Keratinocyte (primary cell): ENCODE measurements around the gene FLII.

ENCODE experiments used
- CTCF ChIP-seq, 3 experiments: IDR thresholded peaks in 1 of 3; conservative IDR thresholded peaks in 1 of 3; optimal IDR thresholded peaks in 1 of 3; 2 replicates in 2 of 3; 3 replicates in 1 of 3; pipeline versions ENCODE3 to v1.5.1; 2011; ENCODE audit warnings: low read length in 3 of 3, mild to moderate bottlenecking in 3 of 3, moderate library complexity in 2 of 3, control low read depth in 1 of 3, inconsistent platforms in 1 of 3; ENCODE audit not compliant: insufficient read depth in 2 of 3; ENCODE audit errors: extremely low read depth in 1 of 3
- EZH2 ChIP-seq: IDR thresholded peaks from one replicate; pipeline ENCODE4 v1.6.1; 2012; ENCODE audit warnings: inconsistent platforms, mild to moderate bottlenecking, low read length, moderate library complexity

GRCh38 chr17:18235743-18236256 lies 22.7 kb downstream of the FLII start:
- TF ChIP-seq CTCF (optimal IDR thresholded peaks at IDR 0.05 in 1 of 3, IDR thresholded peaks at IDR 0.05 in 1 of 3, conservative IDR thresholded peaks at IDR 0.05 in 1 of 3; ENCODE audit: extremely low read depth in 1 of 3, insufficient read depth in 2 of 3, low read length in 3 of 3) (no peak), EZH2 (no peak)
